Small intestine (tissue), 7 donors: ENCODE measurements around the gene LMF2. TPM values are rescaled to one million over a fixed set of nuclear protein-coding genes. Genes with fewer than 3 reads are reported as not detected.
"Not testable (repeated sequence)": the region's sequence is repeated elsewhere in the genome, so short reads cannot be mapped to it uniquely, and the experiment has no call there.

Source experiments
- DNase-seq, 2 donors: peaks; one replicate each; pipeline versions ENCODE4 v3.0.0 to v3.0.0-alpha.2; 2013
- FAIRE-seq: peaks from 2 replicates; lab custom pipeline; 2012; peaks lifted over from hg19 to GRCh38; lab: Jason Lieb, UNC
- H3K27ac ChIP-seq, 3 donors: one replicate each; pipeline ENCODE4 v1.5.1; 2013; ENCODE audit warnings: low read length in 2 of 3, mild to moderate bottlenecking in 2 of 3, control low read depth in 1 of 3, inconsistent platforms in 1 of 3, low read depth in 1 of 3, moderate library complexity in 1 of 3
- H3K27me3 ChIP-seq, 3 donors: one replicate each; pipeline ENCODE4 v1.6.1; 2013; ENCODE audit warnings: low read length in 3 of 3, inconsistent platforms in 1 of 3; ENCODE audit not compliant: control insufficient read depth in 3 of 3, insufficient read depth in 3 of 3
- H3K36me3 ChIP-seq, 3 donors: one replicate each; pipeline ENCODE4 v1.6.1; 2013; ENCODE audit warnings: low read length in 3 of 3, inconsistent platforms in 1 of 3, low read depth in 1 of 3, mild to moderate bottlenecking in 1 of 3, moderate library complexity in 1 of 3; ENCODE audit not compliant: control insufficient read depth in 3 of 3, insufficient read depth in 2 of 3
- H3K4me1 ChIP-seq, 3 donors: one replicate each; pipeline ENCODE4 v1.6.1; 2013; ENCODE audit warnings: low read length in 2 of 3, inconsistent platforms in 1 of 3, low read depth in 1 of 3, mild to moderate bottlenecking in 1 of 3, moderate library complexity in 1 of 3; ENCODE audit not compliant: control insufficient read depth in 3 of 3, insufficient read depth in 2 of 3
- H3K4me3 ChIP-seq, 3 donors: one replicate each; pipeline ENCODE4 v1.5.1; 2013; ENCODE audit warnings: low read length in 3 of 3, control low read depth in 1 of 3, inconsistent platforms in 1 of 3, low read depth in 1 of 3, mild to moderate bottlenecking in 1 of 3, moderate library complexity in 1 of 3
- H3K9me3 ChIP-seq, 2 donors: one replicate each; pipeline ENCODE4 v1.6.1; 2013; ENCODE audit warnings: low read depth in 1 of 2, low read length in 1 of 2; ENCODE audit not compliant: control insufficient read depth in 2 of 2, insufficient read depth in 1 of 2
- WGBS, 3 donors: extraction: QIAGEN DNeasy Blood & Tissue Kit; methylation state at CpG; one replicate each; pipeline ENCODE4 v1.1.7; 2013; 5-methylcytosine and 5-hydroxymethylcytosine counted together
- polyA plus RNA-seq, 4 donors: library from polyadenylated mRNA; stranded (reverse) in 3 of 4; unstranded in 1 of 4; fragments of 200-250 nt in 3 of 4; fragments of 120-200 nt in 1 of 4; gene quantifications; one replicate each; pipeline versions ENCODE4 v1.2.1 to v1.2.3, GENCODE V29; 2013
- donor health status: healthy with polysubstance abuse.
- donor health status: control.
- donor health status: control.
- donor health status: Bipolar disorder and iron deficiency.
- donor health status: healthy.

The LMF2 gene
- polyA plus RNA-seq, 4 donors, result 37.8 to 52.8 (median 46.9) TPM

GRCh38 chr22:50542416-50542927 lies 35.0 kb upstream of the LMF2 start:
- DNase-seq, result no peak
- Histone ChIP-seq H3K4me3 (no peak overlapping the region), H3K27me3 (peaks cover 0 to 36% (median 0%) of the 10 kb centered on the region in 3 donors), H3K9me3 (no peaks in the 10 kb centered on the region), H3K4me1 (peaks cover 0 to 18% (median 5%) of the 10 kb centered on the region in 3 donors), H3K27ac (peak overlapping the region in 1 of 3 donors; percentile 64), H3K36me3 (no peaks in the 10 kb centered on the region)
- WGBS, 3 donors, result 87 to 96% (median 89%) methylated on average over 19 of the region's 19 CpGs
- FAIRE-seq, result no peak

- peak in 1 of 2 donors; percentile 62 for DNase-seq
- H3K36me3 ChIP-seq, H3K9me3 ChIP-seq, FAIRE-seq, H3K4me3 ChIP-seq: not testable (repeated sequence)
- peak overlapping the region in 2 of 3 donors; percentile 16 to 88 for H3K27ac ChIP-seq
- 41 to 54% (median 48%) methylated on average over 5 of the region's 5 CpGs for WGBS, 3 donors
- peaks cover 0 to 18% (median 5%) of the 10 kb centered on the region in 3 donors for H3K4me1 ChIP-seq
- H3K27me3 ChIP-seq, result peaks cover 0 to 30% (median 0%) of the 10 kb centered on the region in 3 donors
These were observed 34.1 kb upstream of the LMF2 start for GRCh38 chr22:50541667-50542026.

- H3K4me1 ChIP-seq, result peaks cover 0 to 18% (median 5%) of the 10 kb centered on the region in 3 donors
- no peaks in the 10 kb centered on the region for H3K36me3 ChIP-seq
- 69 to 84% (median 77%) methylated on average over 10 of the region's 10 CpGs for WGBS, 3 donors
- no peak for FAIRE-seq
- DNase-seq, result no peak
- H3K4me3 ChIP-seq, result no peak overlapping the region
- peak overlapping the region in 2 of 3 donors; percentile 71 to 86 for H3K27ac ChIP-seq
- peaks cover 0 to 17% (median 0%) of the 10 kb centered on the region in 3 donors for H3K27me3 ChIP-seq
- no peaks in the 10 kb centered on the region for H3K9me3 ChIP-seq
These were observed 32.9 kb upstream of the LMF2 start for GRCh38 chr22:50540381-50540780.

GRCh38 chr22:50537765-50538164 lies 30.3 kb upstream of the LMF2 start:
- H3K4me1 ChIP-seq, result peaks cover 0 to 26% (median 5%) of the 10 kb centered on the region in 3 donors
- peaks cover 0 to 9% (median 0%) of the 10 kb centered on the region in 3 donors for H3K27me3 ChIP-seq

GRCh38 chr22:50536226-50536625 lies 28.7 kb upstream of the LMF2 start:
- WGBS, 3 donors, result 55 to 71% (median 71%) methylated on average over 3 of the region's 3 CpGs
- Histone ChIP-seq H3K27me3 (peaks cover 0 to 21% (median 0%) of the 10 kb centered on the region in 3 donors), H3K4me3 (no peak overlapping the region), H3K36me3 (no peaks in the 10 kb centered on the region), H3K9me3 (no peaks in the 10 kb centered on the region), H3K4me1 (peaks cover 0 to 35% (median 5%) of the 10 kb centered on the region in 3 donors), H3K27ac (no peak overlapping the region)
- FAIRE-seq (no peak), DNase-seq (no peak)

More at GRCh38 chr22:50537765-50538164, 30.3 kb upstream of the LMF2 start:
- Histone ChIP-seq H3K9me3 (no peaks in the 10 kb centered on the region), H3K36me3 (no peaks in the 10 kb centered on the region), H3K27ac (peak overlapping the region in 1 of 3 donors; percentile 75), H3K4me3 (no peak overlapping the region)
- 87 to 96% (median 93%) methylated on average over 13 of the region's 13 CpGs for WGBS, 3 donors
- FAIRE-seq (no peak), DNase-seq (no peak)

GRCh38 chr22:50535113-50535512 lies 27.6 kb upstream of the LMF2 start:
- peak overlapping the region in 1 of 3 donors; percentile 43 for H3K27ac ChIP-seq
- no peaks in the 10 kb centered on the region for H3K9me3 ChIP-seq
- 84 to 89% (median 89%) methylated on average over 7 to 8 of the region's 8 CpGs for WGBS, 3 donors
- DNase-seq (no peak), FAIRE-seq (no peak)
- no peak overlapping the region for H3K4me3 ChIP-seq
- peaks cover 0 to 46% (median 5%) of the 10 kb centered on the region in 3 donors for H3K4me1 ChIP-seq
- peaks cover 0 to 33% (median 0%) of the 10 kb centered on the region in 3 donors for H3K27me3 ChIP-seq
- no peaks in the 10 kb centered on the region for H3K36me3 ChIP-seq

GRCh38 chr22:50533856-50534711 lies 26.6 kb upstream of the LMF2 start:
- peak overlapping the region in 1 of 3 donors; percentile 78 for H3K27ac ChIP-seq
- FAIRE-seq, result not testable (repeated sequence)

More at GRCh38 chr22:50533856-50534711, 26.6 kb upstream of the LMF2 start:
- not testable (repeated sequence) for DNase-seq, H3K36me3 ChIP-seq, H3K9me3 ChIP-seq, H3K4me3 ChIP-seq
- Histone ChIP-seq H3K27me3 (peaks cover 0 to 36% (median 0%) of the 10 kb centered on the region in 3 donors), H3K4me1 (peaks cover 2 to 49% (median 3%) of the 10 kb centered on the region in 3 donors)
- 53 to 68% (median 60%) methylated on average over 21 of the region's 21 CpGs for WGBS, 3 donors
